Neural progenitor cell (in vitro differentiated cells): ENCODE results near the gene FMN1.

Source experiments
- EZH2 ChIP-seq: fragments of 200-600 bp; sonication (generic); IDR thresholded peaks from 2 replicates; pipeline ENCODE4 v1.6.1; 2017; ENCODE audit warnings: antibody characterized with exemption, mild to moderate bottlenecking, moderate library complexity
- EZH2phosphoT487 ChIP-seq: fragments of 200-600 bp; sonication (generic); IDR thresholded peaks from 2 replicates; pipeline ENCODE4 v1.6.1; 2017; ENCODE audit warnings: antibody characterized with exemption

DNA sequence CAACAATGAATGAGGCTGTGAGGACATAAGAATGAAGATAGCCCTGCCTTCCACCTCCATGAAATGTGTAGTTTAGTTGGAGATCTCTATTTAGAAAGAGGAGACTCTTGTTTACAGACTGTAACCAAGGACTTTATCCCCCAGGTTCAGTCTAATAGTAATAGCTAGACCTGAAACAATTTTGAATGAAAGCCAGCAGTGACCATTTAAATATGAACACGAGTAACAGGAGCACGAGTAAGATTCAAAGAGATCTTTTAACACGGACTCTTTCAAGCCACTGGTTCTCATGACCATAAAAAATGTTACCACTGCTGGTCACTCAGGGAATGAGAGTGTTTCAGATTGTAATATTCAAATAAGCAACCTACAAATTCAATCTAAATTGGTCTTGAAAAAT lies 123.1 kb downstream of the FMN1 start:
- TF ChIP-seq EZH2 (no peak), EZH2phosphoT487 (no peak)
